COR-L47 (cell line): ENCODE data around the gene IARS1.

Experiments used
- DNase-seq: peaks from one replicate; lab custom pipeline; 2025; lab: John Stamatoyannopoulos, UW

IARS1 gene

DNA sequence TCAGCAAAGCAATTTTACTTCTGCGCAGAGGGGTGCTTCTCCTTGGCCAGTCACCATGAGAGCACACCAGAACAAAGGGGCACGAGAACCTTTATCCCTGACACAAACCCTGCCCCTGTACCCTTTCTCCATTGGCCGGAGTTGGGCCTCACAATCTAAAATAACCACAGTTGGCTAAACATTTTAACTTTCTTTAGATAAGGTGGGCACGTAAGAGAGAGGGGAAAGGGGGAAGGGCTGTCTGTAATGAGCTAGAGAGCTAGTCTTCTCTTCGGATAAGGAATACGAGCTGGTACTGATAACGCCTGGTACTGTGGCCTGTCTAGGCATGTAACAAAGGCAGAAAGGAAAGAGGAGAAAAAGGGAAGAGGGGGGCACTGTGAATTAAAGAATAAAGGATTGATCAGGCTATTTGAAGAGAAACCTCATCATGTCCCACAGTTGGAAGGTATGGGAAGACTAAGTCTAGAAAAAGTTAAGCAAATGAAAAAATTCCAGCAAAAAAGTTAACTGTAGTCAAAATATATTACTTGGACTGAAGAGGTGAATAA, 1.8 kb upstream of the IARS1 start:
- no peak for DNase-seq

DNA sequence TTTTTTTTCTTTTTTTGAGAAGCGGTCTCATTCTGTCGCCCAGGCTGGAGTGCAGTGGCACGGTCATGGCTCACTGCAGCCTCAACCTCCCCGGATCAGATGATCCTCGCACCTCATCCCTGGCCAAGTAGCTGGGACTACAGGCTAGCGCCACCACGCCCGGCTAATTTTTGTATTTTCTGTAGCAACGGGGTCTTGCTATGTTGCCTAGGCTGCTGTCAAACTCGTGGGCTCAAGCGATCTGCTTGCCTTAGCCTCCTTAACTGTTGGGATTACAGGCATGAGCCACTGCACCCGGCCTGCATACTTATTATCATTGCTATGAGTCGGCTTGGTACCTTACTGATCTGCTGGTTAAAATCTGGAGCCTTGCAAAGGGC, 790 bp upstream of the IARS1 start:
- DNase-seq: no peak

DNA sequence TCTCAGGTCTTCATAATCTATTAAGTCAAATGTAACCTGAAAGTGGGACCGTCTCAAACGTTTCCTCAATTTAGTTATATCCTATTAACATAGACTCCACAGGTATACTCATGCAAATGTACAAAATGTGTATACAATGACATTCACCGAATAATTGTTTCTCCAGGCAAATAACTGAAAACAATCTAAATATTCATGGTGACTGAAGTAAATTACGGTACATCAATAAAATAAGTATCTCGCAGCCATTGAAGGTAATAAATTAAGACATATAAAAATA, 482 bp downstream of the IARS1 start:
- no peak for DNase-seq

DNA sequence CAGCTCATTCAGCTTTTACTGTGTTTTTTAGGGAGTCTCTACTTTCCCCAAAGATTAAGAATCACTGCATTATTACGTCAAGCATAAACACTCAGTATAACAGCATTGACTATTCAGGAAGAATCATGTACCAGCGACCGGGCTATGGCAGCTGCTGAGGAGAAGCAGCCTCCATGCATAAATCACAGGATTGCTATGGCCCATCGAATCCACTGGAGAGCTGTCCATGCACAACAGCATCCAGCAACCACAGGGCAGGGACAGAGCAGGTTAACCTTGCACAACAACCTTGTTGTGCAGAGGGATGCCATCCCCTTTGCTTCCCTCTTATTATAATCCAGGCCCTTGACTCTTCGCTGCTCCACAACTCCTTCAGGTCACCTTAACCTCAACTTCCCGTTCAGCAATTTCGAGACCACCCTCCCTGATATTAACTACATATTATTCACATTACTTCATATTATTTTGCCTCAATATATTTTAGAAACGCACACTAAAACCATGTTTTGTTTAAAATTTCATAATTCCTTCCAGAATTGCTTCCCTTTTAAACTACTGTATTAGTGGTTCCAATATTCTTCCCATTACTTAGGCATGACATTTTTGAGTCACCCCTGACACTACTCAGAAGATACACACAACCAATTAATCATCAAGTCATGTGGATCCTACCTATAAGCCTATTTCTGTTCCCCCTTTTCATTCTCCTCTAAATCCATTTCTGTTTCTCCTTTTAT, 991 bp downstream of the IARS1 start:
- no peak for DNase-seq

DNA sequence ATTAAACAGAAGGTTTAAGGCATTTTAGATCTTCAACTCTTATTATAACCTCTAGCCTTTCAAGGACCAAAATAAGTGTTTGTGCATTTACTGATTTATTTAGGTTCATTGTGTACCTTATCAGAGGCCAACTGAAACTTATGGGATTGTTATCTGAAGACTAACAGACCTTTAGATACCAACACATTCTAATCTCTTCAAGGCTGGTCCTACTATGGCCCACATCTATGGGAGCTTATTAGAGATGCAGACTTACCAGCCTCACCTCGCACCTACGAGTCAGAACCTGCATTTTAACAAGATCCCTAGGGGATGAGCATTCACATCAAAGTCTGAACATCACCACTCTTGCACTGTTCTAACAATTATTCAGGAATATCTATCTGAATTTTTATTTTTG, 1.9 kb downstream of the IARS1 start:
- no peak for DNase-seq

DNA sequence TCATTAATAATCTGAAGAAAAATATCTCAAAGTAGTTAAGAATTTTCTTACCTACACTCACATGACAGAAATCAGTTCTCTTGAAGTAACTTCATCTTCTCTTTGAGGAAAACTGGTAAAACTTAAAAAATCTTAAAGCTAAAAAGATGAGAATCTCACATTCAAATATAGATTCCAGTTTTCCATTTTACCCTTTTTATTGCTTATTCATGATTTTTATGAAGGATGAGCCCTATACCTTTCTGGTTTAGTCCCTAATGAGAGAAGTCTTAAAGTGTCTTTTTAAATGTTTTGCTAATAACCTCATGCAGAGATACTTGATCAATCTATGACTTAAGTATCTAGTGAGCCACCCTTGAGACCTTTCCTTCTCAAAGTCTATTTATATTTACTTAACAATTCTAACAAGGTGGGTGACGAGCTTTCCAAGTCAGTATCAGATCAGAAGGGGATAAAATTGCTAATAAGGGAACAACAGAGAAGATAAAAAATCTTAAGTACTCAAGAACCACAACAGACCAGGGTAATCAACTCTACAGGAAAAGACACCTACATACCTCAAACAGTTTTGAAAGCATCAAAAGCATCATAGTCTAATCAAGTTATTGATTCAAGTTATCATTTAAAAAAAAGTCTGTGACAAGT, 2.6 kb downstream of the IARS1 start:
- DNase-seq: no peak

DNA sequence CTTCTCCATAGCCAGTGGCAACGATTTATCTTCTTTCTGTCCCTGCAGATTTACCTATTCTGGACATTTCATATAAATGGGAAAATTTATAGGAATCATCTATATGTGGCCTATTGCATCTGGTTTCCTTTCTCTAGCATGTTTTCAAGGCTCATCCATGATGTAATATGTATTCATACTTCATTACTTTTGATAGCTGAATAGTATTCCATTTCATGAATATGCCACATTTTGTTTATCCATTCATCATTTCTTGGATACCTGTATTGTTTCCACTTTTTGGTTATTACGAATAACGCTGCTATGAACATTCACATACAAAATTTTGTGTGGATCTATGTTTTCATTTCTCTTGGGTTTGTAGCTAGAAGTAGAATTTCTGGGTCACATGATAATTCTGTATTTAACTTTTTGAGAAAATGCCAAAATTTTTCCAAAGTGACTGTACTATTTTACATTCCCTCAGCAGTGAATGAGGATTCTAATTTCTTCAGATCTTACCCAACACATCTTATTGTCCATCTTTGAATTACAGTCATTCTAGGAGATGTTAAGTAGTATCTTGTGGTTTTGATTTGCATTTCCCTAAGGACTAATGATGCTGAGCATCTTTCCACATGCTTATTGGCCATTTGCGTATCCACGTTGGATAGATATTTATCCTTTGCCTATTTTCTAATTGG, 3.6 kb downstream of the IARS1 start:
- no peak for DNase-seq

DNA sequence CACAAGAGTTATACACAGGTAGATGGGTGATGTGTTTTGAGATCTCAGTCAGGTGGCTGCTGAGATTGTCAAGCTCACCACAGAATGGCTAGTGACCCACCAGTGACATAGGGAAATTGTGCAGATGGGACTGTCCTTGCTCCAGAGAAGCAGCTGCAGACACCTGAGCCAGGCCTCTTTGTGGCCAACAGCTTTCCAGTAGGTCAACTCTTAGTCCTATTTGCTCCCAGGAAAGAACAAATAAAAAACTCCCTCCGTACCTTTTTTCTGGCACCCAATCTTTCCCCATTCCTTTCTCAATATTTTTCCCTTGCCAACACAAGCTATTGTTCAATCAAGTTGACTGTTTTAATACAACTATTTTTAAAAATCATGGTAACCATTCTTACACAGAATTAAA, 14.2 kb downstream of the IARS1 start:
- DNase-seq: no peak

DNA sequence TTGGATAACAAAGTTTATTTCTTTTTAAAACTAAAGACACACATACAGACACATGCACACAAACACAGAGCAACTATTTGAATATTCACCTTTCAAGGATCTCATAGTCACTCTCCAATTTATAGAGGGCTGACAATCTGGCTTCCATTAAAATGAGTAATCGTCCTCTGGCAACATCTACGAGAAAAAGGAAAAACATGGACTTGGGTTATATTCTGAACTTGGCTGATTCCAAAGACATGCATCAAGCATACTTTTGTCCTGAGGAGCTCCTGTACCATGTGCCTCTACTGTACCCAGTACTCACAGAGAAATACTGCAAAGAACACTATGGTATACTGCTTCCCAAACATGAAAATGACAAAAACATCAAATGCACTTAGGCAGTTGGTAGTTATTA, 15.4 kb downstream of the IARS1 start:
- DNase-seq: no peak

DNA sequence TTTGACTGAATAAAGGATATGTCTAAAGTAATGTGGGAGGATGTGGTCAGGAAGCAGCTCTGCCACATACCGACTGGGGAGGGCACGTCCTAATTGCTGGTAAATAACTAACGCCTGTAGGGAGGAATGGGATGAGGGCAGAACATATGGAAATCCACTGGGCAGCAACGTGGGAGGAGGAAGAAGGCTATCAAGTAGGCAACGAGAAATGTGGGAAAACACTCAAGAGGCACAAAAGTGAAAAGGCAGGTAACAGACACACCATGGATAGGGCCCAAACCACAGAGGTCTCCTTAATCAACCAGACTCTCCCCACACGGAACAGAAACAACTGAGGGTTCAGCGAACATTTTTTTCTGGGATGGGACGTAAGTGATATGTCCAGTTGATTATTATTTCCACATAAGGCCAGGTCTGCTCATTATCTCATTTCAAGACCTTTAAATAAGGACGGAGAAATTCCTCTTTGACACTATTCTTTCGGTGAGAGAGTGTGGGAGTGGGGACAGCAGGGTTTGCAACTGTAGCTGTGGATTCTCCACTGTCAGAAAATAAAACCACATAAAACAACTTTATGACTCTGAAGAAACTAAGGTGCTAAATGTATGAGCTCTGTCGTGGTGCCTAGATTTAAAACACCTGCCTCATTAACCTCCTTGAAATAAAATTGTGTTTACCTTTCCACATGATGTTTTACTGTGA, 17.0 kb downstream of the IARS1 start:
- no peak for DNase-seq

DNA sequence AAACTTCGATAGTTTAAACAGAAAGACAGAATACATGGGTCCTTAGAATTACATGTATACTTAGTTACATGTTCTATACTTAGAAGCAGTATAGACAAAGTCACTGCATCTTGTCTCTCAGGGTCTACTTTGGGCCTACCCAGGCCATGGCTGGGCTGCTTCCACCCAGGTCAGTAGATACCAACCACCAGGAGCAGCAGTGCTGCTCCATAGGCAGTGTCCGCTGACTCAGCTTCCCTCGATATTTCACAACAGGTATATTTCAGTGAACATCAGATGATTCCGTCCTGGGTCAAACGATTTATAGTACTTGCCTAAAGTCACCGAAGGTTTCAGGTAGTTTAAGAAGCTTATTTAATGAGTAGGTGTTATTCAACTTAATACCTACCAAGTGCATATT, 18.0 kb downstream of the IARS1 start:
- no peak for DNase-seq

DNA sequence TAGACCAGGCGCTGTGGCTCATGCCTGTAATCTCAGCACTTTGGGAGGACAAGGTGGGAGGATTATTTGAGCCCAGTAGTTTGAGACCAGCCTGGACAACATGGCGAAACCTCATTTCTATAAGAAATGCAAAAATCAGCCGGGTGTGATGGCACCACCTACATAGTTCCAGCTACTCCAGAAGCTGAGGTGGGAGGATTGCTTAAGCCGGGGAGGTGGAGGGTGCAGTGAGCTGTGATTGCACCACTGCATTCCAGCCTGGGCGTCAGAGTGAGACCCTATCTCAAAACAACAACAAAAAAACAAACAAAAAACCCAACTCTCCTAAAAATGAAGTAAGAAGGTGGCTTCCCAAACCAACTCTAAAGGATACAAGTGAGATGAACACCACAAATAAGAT, 23.0 kb downstream of the IARS1 start:
- DNase-seq: no peak

DNA sequence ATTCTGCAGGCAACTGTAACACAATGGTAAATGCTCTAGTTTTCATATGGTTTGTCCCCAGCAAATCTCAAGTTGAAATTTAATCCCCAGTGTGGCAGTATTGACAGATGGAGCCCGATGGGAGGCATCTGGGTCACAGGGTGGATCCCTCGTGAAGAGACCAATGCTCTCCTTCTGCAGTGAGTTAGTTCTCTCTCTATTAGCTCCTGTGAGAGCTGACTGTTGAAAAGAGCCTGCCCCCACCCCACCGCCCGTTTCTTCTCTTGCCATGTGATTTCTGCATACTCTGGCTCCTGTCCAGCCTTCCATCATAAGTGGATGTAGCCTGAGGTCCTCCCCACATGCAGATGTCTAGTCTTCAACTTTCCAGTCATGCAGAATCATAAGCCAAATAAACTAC, 27.0 kb downstream of the IARS1 start:
- no peak for DNase-seq

DNA sequence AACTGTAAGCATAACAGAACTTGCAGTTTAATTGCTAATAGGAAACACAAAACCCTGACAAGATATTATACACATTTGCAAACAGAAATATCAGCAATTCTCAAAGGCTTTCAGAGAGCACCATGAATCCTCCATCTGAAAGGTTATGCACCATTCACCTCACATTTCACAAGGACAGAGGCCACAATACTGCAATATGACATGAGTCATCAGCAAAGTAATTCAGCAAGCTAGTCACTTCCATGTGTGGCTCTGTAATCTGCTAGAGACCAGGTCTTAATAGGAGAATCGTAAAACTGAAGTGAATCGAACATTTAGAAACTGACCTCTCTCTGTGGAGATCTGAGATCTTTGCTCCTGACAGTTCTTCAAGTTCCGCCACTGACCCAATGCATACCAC, 28.3 kb downstream of the IARS1 start:
- DNase-seq: no peak

DNA sequence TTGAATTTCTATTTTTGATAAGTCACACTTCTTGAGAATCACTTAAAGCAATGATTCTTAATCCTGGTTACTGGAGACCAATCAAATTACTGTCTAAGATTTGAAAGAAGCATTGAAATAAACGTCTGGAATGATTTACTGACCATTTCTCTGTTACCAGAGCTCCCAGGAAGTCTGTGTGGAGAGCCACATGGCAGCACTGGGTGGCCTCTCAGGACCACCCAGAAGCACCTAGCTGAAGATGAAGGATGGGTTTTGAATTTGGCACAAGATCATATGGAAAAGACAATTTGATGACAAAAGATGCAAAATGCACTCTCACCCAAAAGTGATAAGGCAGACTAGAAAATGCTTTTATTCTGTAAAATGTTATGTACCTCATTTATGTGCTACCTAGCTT, 30.4 kb downstream of the IARS1 start:
- no peak for DNase-seq

DNA sequence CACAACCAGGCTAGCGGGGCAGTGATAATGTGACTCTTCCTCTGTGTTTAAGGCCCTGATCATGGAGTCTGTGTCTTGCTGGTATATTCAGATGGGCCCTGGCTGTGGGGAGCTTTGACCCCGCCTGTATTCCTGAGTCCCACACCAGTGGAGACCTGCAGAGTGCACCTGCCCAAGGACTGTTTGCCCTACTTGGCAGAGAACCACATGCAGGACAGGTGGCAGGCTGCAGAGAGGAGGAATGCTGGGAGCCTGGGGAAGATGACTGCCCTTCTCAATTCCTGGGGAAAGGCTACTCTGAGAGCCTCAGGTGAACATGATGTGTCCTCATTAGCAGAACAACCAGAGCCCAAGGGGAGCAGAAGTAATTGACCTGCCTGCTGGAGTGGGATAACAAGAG, 36.2 kb downstream of the IARS1 start:
- no peak for DNase-seq

DNA sequence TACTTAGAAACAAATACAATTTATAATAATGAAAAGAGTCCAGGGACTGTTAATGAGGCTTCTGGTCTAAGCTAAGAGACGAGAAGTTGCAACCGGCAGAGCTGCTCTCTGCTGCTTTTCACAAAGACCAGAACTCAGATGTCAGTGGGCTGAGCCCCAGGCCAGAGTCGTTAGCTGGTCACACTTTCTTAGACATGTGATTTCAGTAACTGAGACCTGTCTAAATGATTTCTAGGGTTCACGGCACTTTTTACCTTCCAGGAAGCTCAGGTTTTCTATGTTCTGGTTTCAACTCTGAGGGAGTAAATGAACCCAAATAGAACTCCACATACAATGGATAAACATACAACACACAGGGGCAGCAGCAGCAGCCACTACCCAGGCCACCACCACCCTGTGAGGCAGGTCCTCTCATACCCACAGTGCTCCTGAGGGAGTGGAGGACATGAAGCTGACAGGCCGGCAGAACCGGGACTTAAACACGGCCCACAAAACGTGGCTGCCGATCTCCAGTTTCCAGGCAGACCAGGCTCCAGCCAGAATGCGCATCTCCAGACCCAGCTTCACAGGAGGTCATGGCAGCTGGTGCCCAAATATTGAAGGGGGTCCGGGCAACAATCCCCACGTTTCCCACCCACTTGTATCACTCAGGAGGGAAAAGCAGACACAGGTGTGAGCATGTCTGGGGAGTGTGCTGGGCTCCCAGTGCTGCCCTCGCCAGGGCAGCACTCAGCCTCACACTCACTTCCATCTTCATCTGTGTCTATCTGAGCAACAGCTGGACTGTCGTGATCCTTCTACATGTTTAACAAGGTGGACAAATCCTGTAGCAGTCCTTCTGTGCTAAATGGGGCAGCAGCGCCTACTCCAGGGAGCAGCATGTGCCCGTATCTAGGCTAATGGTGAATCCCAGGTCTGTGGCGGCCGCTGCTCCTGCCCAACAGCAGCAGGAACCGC, 38.8 kb downstream of the IARS1 start:
- no peak for DNase-seq

DNA sequence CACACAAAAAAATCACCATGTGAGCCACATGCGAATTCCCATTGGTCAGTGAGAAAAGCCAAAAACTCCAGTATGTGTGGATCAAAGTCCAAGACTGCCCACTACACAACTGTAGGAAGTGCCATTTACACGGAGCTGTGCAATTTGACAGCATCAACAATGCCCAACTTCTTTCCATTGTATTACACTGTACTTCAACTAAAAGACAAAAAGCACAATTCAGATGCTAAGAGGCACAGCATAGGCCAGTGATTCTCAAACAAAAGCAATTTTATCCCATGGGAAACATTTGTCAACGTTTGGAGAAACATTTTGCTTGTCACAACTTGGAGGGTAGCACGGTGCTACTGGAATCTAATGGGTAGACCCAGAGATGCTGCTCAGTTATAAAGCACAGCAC, 39.8 kb downstream of the IARS1 start:
- DNase-seq: no peak

DNA sequence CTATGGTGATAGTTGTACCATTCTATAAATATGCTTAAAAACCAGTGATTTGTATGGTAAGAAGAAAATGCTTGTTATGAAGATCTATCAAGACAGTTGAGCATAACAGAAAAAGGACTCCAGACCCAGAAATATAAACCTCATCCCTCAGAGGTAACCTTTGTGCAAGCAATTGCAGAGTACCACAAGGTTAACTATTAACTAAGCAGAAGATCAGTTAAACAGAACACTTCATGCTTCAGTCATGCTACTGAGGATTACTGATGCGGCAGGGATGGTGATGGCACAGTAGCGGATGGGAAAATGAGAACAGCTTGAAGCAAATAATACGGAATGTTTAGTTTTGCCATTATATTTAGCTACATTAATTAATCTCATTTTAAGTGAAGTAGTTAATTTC, 45.5 kb downstream of the IARS1 start:
- no peak for DNase-seq

DNA sequence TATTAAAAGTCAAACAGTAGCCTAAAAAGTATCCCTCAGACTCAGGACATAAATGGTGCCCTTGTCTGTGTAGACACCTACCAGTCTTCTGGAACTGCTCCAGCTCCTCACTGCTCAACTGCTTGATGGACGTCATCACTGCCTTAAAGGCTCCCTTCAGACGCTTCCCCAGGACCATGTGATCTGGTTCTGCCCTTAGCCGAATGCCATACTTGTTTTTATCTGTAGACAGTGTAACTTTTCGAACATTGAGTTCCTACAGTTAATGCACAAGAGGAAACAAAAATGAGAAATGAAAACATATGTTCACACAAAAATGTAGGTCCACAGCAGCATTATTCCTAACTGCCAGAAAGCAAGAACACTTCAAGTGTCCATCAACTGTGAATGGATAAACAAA, 46.2 kb downstream of the IARS1 start:
- no peak for DNase-seq

DNA sequence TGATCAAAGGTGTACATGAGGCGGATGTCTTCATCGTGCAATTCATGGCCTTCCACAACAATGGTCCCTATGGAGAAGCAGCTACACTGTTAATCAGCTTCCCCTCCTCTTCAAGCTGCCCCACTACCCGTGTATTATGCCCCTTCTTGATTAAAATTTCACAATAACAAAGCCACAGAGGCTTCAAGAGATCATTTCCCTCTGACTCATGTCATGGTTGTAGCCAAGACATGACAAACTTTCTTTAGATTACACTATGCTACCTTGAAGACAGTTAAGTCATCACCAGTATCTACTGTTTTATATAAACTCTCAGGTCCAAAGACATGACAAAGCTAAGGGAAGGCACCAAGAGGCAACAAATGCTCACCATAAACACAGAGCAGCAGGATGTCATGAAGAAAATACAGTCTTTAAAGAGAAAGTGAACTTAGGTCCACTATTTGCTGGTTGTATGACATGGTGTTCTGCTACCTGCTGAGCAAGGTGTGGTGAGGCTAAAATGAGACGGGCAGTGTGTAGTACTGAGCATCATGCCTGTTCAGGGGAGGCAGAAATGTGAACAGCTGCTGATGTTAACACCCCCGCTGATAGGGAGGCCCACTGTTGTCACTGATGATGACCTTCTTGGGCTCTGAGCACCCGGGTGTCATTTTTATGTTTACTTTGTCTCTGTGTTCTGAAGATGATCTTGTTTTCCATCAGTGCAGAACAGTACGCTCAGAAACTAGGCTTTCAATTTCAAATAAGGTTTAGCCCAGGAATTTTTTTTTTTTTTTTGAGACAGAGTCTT, 48.3 kb downstream of the IARS1 start:
- DNase-seq: no peak
